ENCODE measurements around the gene MMP17. TPM values are rescaled to one million over a fixed set of nuclear protein-coding genes. Genes with fewer than 3 reads are reported as not detected.
A peak's percentile ranks its signal among the peaks of the same experiment; 100 is the strongest.

Gene MMP17
- total RNA-seq = not detected

GRCh38 chr12:131827961-131828534 lies at the start of gene MMP17:
Gene MMP17, plus strand, starts transcription at chr12:131828393. Its CDS starts 102 bp downstream, at chr12:131828495.
- Mint-ChIP-seq H3K9me3 (ENCODE audit: insufficient read depth) (no peaks in the 10 kb centered on the region), H3K4me1 (ENCODE audit: low read depth) (peaks cover 11% of the 10 kb centered on the region), H3K36me3 (ENCODE audit: low read depth) (no peaks in the 10 kb centered on the region), H3K27ac (no peak within 1 kb of the TSS), H3K4me3 (peak within 1 kb of the TSS; percentile 38), H3K27me3 (ENCODE audit: low read depth) (peaks cover 39% of the 10 kb centered on the region)
- DNase-seq (peak; percentile 39), ATAC-seq (peak; percentile 77)
- ChIA-PET CTCF (no interaction called here), POLR2A (no interaction called here)

- Mint-ChIP-seq H3K27ac (no peak overlapping the region), H3K4me1 (ENCODE audit: low read depth) (peaks cover 12% of the 10 kb centered on the region), H3K9me3 (ENCODE audit: insufficient read depth) (no peaks in the 10 kb centered on the region), H3K36me3 (ENCODE audit: low read depth) (peaks cover 48% of the 10 kb centered on the region), H3K27me3 (ENCODE audit: low read depth) (no peaks in the 10 kb centered on the region), H3K4me3 (no peak overlapping the region)
- ChIA-PET POLR2A (no interaction called here), CTCF (no interaction called here)
- no peak for DNase-seq
- ATAC-seq = no peak
These were observed 49.2 kb upstream of the MMP17 start for GRCh38 chr12:131779027-131779426.

GRCh38 chr12:131782061-131782460 lies 46.1 kb upstream of the MMP17 start:
- Mint-ChIP-seq H3K4me3 (no peak overlapping the region), H3K9me3 (ENCODE audit: insufficient read depth) (no peaks in the 10 kb centered on the region), H3K36me3 (ENCODE audit: low read depth) (peaks cover 40% of the 10 kb centered on the region), H3K27ac (no peak overlapping the region), H3K4me1 (ENCODE audit: low read depth) (no peaks in the 10 kb centered on the region), H3K27me3 (ENCODE audit: low read depth) (no peaks in the 10 kb centered on the region)
- CTCF ChIA-PET = no interaction called here
- no peak for DNase-seq
- ATAC-seq = no peak
- POLR2A ChIA-PET = no interaction called here

- ChIA-PET CTCF (no interaction called here), POLR2A (no interaction called here)
- H3K36me3 Mint-ChIP-seq (ENCODE audit: low read depth) = peaks cover 30% of the 10 kb centered on the region
- no peak overlapping the region for H3K4me3 Mint-ChIP-seq
- H3K27me3 Mint-ChIP-seq (ENCODE audit: low read depth) = no peaks in the 10 kb centered on the region
- H3K4me1 Mint-ChIP-seq (ENCODE audit: low read depth) = no peaks in the 10 kb centered on the region
- DNase-seq (no peak), ATAC-seq (no peak)
- no peaks in the 10 kb centered on the region for H3K9me3 Mint-ChIP-seq (ENCODE audit: insufficient read depth)
- no peak overlapping the region for H3K27ac Mint-ChIP-seq
These were observed 44.2 kb upstream of the MMP17 start for GRCh38 chr12:131783915-131784541.

DNA sequence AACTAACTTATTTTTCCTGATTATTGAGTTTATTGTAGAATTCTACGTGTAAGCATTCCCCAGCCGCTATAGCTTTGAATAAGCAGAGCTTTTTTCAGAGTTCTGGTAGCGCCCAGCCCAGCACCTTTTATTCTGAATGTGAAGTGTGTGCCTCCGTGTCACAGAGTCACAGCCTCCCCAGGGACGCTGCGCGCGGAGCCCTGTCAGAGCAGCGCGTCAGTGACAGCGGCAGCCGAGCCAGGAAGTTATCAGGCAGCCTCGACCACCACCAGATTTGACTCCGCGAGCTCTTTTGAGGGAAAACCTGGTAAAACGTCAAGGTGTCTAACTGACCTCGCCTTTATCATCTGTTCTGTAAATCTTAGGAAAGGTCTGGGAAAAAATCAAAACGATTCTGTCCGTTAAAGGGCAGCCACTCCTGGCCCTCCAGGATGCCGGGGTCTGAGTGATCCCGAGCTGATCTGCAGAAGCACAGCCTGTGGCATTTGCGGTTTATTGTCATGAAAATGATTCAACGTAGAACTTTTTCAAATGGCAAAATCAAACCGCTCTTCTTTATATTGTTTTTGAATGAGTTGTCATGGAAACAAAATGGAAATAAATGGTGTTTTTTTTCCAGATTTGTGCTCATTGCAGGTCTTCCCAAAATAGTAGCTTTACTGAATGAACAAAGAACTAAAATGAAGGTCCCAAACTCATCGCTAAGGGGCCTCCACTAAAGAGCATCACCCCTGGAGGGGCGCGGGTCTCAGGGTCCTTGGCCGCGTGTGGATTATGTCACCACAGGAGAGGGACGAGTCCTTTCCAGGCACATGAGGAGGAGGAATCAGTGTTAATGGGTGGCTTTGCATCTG lies 43.1 kb upstream of the MMP17 start:
- no peaks in the 10 kb centered on the region for H3K4me1 Mint-ChIP-seq (ENCODE audit: low read depth)
- no peaks in the 10 kb centered on the region for H3K27me3 Mint-ChIP-seq (ENCODE audit: low read depth)
- no peaks in the 10 kb centered on the region for H3K9me3 Mint-ChIP-seq (ENCODE audit: insufficient read depth)
- POLR2A ChIA-PET = no interaction called here
- no peak overlapping the region for H3K4me3 Mint-ChIP-seq
- ATAC-seq (no peak), DNase-seq (no peak)
- CTCF ChIA-PET = no interaction called here
- H3K27ac Mint-ChIP-seq = no peak overlapping the region
- peaks cover 37% of the 10 kb centered on the region for H3K36me3 Mint-ChIP-seq (ENCODE audit: low read depth)

- peaks cover 42% of the 10 kb centered on the region for H3K36me3 Mint-ChIP-seq (ENCODE audit: low read depth)
These were observed 42.3 kb upstream of the MMP17 start for GRCh38 chr12:131785763-131786330.

GRCh38 chr12:131786331-131786730 lies 41.9 kb upstream of the MMP17 start:
- no peak for ATAC-seq
- DNase-seq = no peak
- CTCF ChIA-PET = no interaction called here
- peaks cover 44% of the 10 kb centered on the region for H3K36me3 Mint-ChIP-seq (ENCODE audit: low read depth)
- no peaks in the 10 kb centered on the region for H3K9me3 Mint-ChIP-seq (ENCODE audit: insufficient read depth)
- no peaks in the 10 kb centered on the region for H3K4me1 Mint-ChIP-seq (ENCODE audit: low read depth)
- POLR2A ChIA-PET = no interaction called here
- no peak overlapping the region for H3K4me3 Mint-ChIP-seq
- no peaks in the 10 kb centered on the region for H3K27me3 Mint-ChIP-seq (ENCODE audit: low read depth)
- H3K27ac Mint-ChIP-seq = no peak overlapping the region

More at GRCh38 chr12:131785763-131786330, 42.3 kb upstream of the MMP17 start:
- Mint-ChIP-seq H3K9me3 (ENCODE audit: insufficient read depth) (no peaks in the 10 kb centered on the region), H3K27me3 (ENCODE audit: low read depth) (no peaks in the 10 kb centered on the region), H3K4me3 (no peak overlapping the region), H3K4me1 (ENCODE audit: low read depth) (no peaks in the 10 kb centered on the region), H3K27ac (no peak overlapping the region)
- ChIA-PET CTCF (no interaction called here), POLR2A (no interaction called here)
- DNase-seq = no peak
- ATAC-seq = no peak

- H3K4me3 Mint-ChIP-seq = no peak overlapping the region
- no peaks in the 10 kb centered on the region for H3K27me3 Mint-ChIP-seq (ENCODE audit: low read depth)
- no peak for DNase-seq
- ATAC-seq = no peak
- H3K4me1 Mint-ChIP-seq (ENCODE audit: low read depth) = no peaks in the 10 kb centered on the region
- H3K27ac Mint-ChIP-seq = no peak overlapping the region
- H3K9me3 Mint-ChIP-seq (ENCODE audit: insufficient read depth) = no peaks in the 10 kb centered on the region
- ChIA-PET CTCF (no interaction called here), POLR2A (no interaction called here)
- H3K36me3 Mint-ChIP-seq (ENCODE audit: low read depth) = peaks cover 44% of the 10 kb centered on the region
These were observed 41.0 kb upstream of the MMP17 start for GRCh38 chr12:131787143-131787660.

GRCh38 chr12:131788070-131788469 lies 40.1 kb upstream of the MMP17 start:
- CTCF ChIA-PET = no interaction called here
- no peak for DNase-seq
- Mint-ChIP-seq H3K4me1 (ENCODE audit: low read depth) (no peaks in the 10 kb centered on the region), H3K4me3 (no peak overlapping the region), H3K9me3 (ENCODE audit: insufficient read depth) (no peaks in the 10 kb centered on the region), H3K27ac (no peak overlapping the region), H3K36me3 (ENCODE audit: low read depth) (peaks cover 42% of the 10 kb centered on the region), H3K27me3 (ENCODE audit: low read depth) (no peaks in the 10 kb centered on the region)
- ATAC-seq = no peak
- POLR2A ChIA-PET = no interaction called here

DNA sequence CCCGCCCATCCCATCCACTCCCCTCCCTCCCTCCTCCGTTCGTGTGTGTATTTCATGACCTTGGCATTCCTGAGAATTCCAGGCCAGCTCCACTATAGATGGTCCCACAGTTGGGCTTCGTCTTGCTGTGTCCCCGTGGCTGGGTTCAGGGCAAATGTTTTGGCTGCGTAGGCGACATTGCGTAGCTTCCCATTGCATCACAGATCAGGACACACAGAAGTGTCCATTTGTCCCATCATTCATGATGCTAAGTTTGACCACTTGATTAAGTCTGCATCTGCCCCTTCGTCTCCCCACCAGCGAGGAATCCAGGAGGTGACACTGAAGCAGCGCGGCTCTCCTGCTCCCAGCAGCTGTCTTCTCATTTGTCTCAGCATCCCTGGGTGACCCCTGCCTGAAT lies 38.6 kb upstream of the MMP17 start:
- no peak for ATAC-seq
- Mint-ChIP-seq H3K36me3 (ENCODE audit: low read depth) (peaks cover 49% of the 10 kb centered on the region), H3K27ac (no peak overlapping the region), H3K4me3 (no peak overlapping the region), H3K9me3 (ENCODE audit: insufficient read depth) (no peaks in the 10 kb centered on the region), H3K27me3 (ENCODE audit: low read depth) (no peaks in the 10 kb centered on the region), H3K4me1 (ENCODE audit: low read depth) (no peaks in the 10 kb centered on the region)
- POLR2A ChIA-PET = no interaction called here
- DNase-seq = no peak
- CTCF ChIA-PET = no interaction called here

DNA sequence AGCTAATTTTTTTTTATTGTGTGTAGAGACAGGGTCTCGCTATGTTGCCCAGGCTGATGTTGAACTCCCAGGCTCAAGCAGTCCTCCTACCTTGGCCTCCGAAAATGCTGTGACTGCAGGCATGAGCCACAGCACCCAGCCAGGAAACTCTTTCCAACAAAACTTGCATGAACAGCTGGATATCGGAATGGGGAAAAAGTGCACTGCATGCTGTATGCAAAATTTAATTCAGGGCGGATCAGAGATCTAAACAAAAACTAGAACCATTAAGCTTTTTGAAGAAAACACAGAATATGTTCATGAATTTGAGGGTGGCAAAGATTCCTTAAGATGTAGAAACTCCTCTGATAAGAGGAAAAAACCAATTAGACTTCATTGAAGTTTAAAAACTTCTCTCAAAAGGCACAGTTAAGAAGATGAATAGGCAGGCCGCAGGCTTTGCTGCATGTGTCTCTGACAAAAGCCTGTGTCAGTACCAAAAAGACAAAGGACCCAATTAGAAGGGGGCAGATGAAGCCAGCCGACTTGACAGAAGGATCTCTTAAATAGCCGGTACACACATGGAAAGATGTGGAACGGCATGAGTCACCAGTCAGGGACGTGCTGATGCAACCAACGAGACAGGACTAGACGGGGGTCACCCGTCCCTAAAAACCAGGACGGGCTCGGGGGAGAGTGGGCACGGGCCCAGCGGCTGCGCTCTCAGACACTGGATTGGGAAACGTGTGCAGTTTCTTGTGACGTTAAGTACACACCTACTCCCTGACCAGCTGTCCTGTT lies 34.8 kb upstream of the MMP17 start:
- peaks cover 37% of the 10 kb centered on the region for H3K36me3 Mint-ChIP-seq (ENCODE audit: low read depth)

More for the DNA sequence above, 34.8 kb upstream of the MMP17 start:
- Mint-ChIP-seq H3K4me1 (ENCODE audit: low read depth) (no peaks in the 10 kb centered on the region), H3K27ac (no peak overlapping the region), H3K9me3 (ENCODE audit: insufficient read depth) (no peaks in the 10 kb centered on the region), H3K4me3 (no peak overlapping the region), H3K27me3 (ENCODE audit: low read depth) (no peaks in the 10 kb centered on the region)
- DNase-seq (no peak), ATAC-seq (no peak)
- ChIA-PET POLR2A (no interaction called here), CTCF (no interaction called here)

Data from activated CD8-positive, alpha-beta T cell treated with anti-CD3 and anti-CD28 coated beads, Interleukin-2, amount 10 ng/mL, durations not matched to agents 7 days and 5 days (primary cell).